ENCODE measurements around the gene MSANTD7. TPM values are rescaled to one million over a fixed set of nuclear protein-coding genes. Genes with fewer than 3 reads are reported as not detected.

MSANTD7 gene
- total and polyA plus RNA-seq, 10 of the 15 experiments (the other 5 are each of a cell fraction or from before 2014, with no cell fraction given), result 3.5 to 22.8 (median 18.5) TPM

- no peak for TF ChIP-seq NFXL1 (IDR thresholded peaks at IDR 0.05; ENCODE audit: borderline replicate concordance)
- TF ChIP-seq SREBF1 (IDR thresholded peaks at IDR 0.05; ENCODE audit: low read length), result no peak
- TF ChIP-seq RBBP5 (conservative IDR thresholded peaks at IDR 0.05), result no peak
- TF ChIP-seq RUNX3 (IDR thresholded peaks at IDR 0.05; ENCODE audit: low read length), result no peak
- TF ChIP-seq RELA (IDR thresholded peaks at IDR 0.05; ENCODE audit: borderline replicate concordance, partially characterized antibody), result peak; percentile 62
- TF ChIP-seq CEBPZ (IDR thresholded peaks at IDR 0.05; ENCODE audit: low read depth, low read length), result no peak
- TF ChIP-seq FOS (IDR thresholded peaks at IDR 0.05; ENCODE audit: borderline replicate concordance, extremely low read depth, insufficient read length), result peak; percentile 12
- TF ChIP-seq BHLHE40 (IDR thresholded peaks at IDR 0.05; ENCODE audit: borderline replicate concordance in 1 of 2, low read depth in 2 of 2, low read length in 1 of 2), result peak; percentile 83 to 90
- TF ChIP-seq MXI1 (IDR thresholded peaks at IDR 0.05; ENCODE audit: low read depth, low read length), result peak; percentile 85
- peak; percentile 98 for TF ChIP-seq CREB1 (IDR thresholded peaks at IDR 0.05; ENCODE audit: low read depth)
- peak; percentile 70 for TF ChIP-seq LARP7 (IDR thresholded peaks at IDR 0.05)
- no peak for TF ChIP-seq ZZZ3 (IDR thresholded peaks at IDR 0.05; ENCODE audit: control insufficient read depth, insufficient read length, low read depth)
- TF ChIP-seq BMI1 (IDR thresholded peaks at IDR 0.05; ENCODE audit: borderline replicate concordance), result no peak
- 0 out of 2 replicates have a peak, but pooled peaks have one; percentile 27 for TF ChIP-seq TCF12 (IDR thresholded peaks at IDR 0.05; ENCODE audit: low read depth, low read length)
- TF ChIP-seq ZNF687 (IDR thresholded peaks at IDR 0.05), result peak; percentile 51
- TF ChIP-seq NR2F1 (conservative IDR thresholded peaks at IDR 0.05), result 0 out of 2 replicates have a peak, but pooled peaks have one; percentile 19
- peak; percentile 57; the same call in 1 of the 3 replicates for TF ChIP-seq POU2F2 (IDR thresholded peaks at IDR 0.05; ENCODE audit: borderline replicate concordance, low read depth, low read length)
- TF ChIP-seq, protein P1, sequence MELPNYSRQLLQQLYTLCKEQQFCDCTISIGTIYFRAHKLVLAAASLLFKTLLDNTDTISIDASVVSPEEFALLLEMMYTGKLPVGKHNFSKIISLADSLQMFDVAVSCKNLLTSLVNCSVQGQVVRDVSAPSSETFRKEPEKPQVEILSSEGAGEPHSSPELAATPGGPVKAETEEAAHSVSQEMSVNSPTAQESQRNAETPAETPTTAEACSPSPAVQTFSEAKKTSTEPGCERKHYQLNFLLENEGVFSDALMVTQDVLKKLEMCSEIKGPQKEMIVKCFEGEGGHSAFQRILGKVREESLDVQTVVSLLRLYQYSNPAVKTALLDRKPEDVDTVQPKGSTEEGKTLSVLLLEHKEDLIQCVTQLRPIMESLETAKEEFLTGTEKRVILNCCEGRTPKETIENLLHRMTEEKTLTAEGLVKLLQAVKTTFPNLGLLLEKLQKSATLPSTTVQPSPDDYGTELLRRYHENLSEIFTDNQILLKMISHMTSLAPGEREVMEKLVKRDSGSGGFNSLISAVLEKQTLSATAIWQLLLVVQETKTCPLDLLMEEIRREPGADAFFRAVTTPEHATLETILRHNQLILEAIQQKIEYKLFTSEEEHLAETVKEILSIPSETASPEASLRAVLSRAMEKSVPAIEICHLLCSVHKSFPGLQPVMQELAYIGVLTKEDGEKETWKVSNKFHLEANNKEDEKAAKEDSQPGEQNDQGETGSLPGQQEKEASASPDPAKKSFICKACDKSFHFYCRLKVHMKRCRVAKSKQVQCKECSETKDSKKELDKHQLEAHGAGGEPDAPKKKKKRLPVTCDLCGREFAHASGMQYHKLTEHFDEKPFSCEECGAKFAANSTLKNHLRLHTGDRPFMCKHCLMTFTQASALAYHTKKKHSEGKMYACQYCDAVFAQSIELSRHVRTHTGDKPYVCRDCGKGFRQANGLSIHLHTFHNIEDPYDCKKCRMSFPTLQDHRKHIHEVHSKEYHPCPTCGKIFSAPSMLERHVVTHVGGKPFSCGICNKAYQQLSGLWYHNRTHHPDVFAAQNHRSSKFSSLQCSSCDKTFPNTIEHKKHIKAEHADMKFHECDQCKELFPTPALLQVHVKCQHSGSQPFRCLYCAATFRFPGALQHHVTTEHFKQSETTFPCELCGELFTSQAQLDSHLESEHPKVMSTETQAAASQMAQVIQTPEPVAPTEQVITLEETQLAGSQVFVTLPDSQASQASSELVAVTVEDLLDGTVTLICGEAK (IDR thresholded peaks at IDR 0.05; ENCODE audit: borderline replicate concordance), result peak; percentile 67; the same call in 1 of the 2 replicates
Measured at GRCh38 chr10:14837757-14838581, at the start of gene MSANTD7, which contains the start of the genes CDNF and HSPA14 (continued).

Measured in GM12878 (cell line).